Loucy (cell line): Measurements from ENCODE around the gene FAM120B.

Source experiments
- H2AFZ ChIP-seq: fragments of 200-600 bp; sonication (generic); 2 replicates; pipeline ENCODE4 v1.6.0; 2016; ENCODE audit warnings: antibody characterized with exemption, mild to moderate bottlenecking, low read length, moderate library complexity
- H3F3A ChIP-seq: fragments of 200-600 bp; 2 replicates; pipeline ENCODE4 v1.6.0; 2016; ENCODE audit warnings: antibody characterized with exemption, low read depth, mild to moderate bottlenecking
- H3K27me3 ChIP-seq: fragments of 200-600 bp; sonication (generic); 2 replicates; pipeline ENCODE4 v1.6.1; 2014; ENCODE audit warnings: low read length, mild to moderate bottlenecking; ENCODE audit not compliant: insufficient read depth, poor library complexity, severe bottlenecking
- H3K36me3 ChIP-seq: fragments of 200-600 bp; sonication (generic); 2 replicates; pipeline ENCODE4 v1.6.1; 2016; ENCODE audit warnings: low read length; ENCODE audit not compliant: insufficient read depth
- H3K4me1 ChIP-seq: fragments of 200-600 bp; sonication (generic); 2 replicates; pipeline ENCODE4 v1.5.1; 2014; ENCODE audit warnings: low read length, mild to moderate bottlenecking; ENCODE audit not compliant: insufficient read depth, poor library complexity, severe bottlenecking
- H3K4me2 ChIP-seq: fragments of 200-600 bp; sonication (generic); 2 replicates; pipeline ENCODE4 v1.6.0; 2014; ENCODE audit warnings: antibody characterized with exemption, low read length, low read depth, mild to moderate bottlenecking; ENCODE audit not compliant: poor library complexity, severe bottlenecking
- H3K4me3 ChIP-seq: fragments of 200-600 bp; sonication (generic); 2 replicates; pipeline ENCODE4 v1.5.1; 2014; ENCODE audit warnings: low read length, mild to moderate bottlenecking, mixed read lengths; ENCODE audit not compliant: poor library complexity, severe bottlenecking
- H3K79me2 ChIP-seq: fragments of 200-600 bp; sonication (generic); 2 replicates; pipeline ENCODE4 v1.6.1; 2014; ENCODE audit warnings: low read length; ENCODE audit not compliant: insufficient read depth
- H3K9ac ChIP-seq: fragments of 200-600 bp; sonication (generic); 2 replicates; pipeline ENCODE4 v1.6.0; 2014; ENCODE audit warnings: mild to moderate bottlenecking, low read depth, low read length, moderate library complexity; ENCODE audit not compliant: poor library complexity, severe bottlenecking
- H3K9me2 ChIP-seq: fragments of 200-600 bp; sonication (generic); replicated peaks from 2 replicates; pipeline ENCODE4 v1.6.1; 2016; ENCODE audit warnings: low read depth, low read length, mixed read lengths
- H3K9me3 ChIP-seq: fragments of 200-600 bp; sonication (generic); 2 replicates; pipeline ENCODE4 v1.6.1; 2014; ENCODE audit warnings: mild to moderate bottlenecking, antibody characterized with exemption, low read length, low read depth; ENCODE audit not compliant: insufficient read depth
- H4K20me1 ChIP-seq: fragments of 200-600 bp; sonication (generic); 2 replicates; pipeline ENCODE4 v1.6.0; 2014; ENCODE audit warnings: antibody characterized with exemption, low read length, mild to moderate bottlenecking; ENCODE audit not compliant: insufficient read depth, poor library complexity, severe bottlenecking
- CTCF ChIP-seq: fragments of 200-600 bp; sonication (generic); conservative IDR thresholded peaks from 2 replicates; pipeline ENCODE4 v1.5.1; 2014; ENCODE audit warnings: mild to moderate bottlenecking, antibody characterized with exemption, low read length
- EZH2phosphoT487 ChIP-seq: fragments of 200-600 bp; IDR thresholded peaks from 2 replicates; pipeline ENCODE4 v1.6.1; 2018; ENCODE audit warnings: antibody characterized with exemption, mild to moderate bottlenecking, moderate library complexity, borderline replicate concordance

The FAM120B gene

GRCh38 chr6:170270984-170271593 lies 35.5 kb upstream of the FAM120B start:
- no peaks in the 10 kb centered on the region for H4K20me1 ChIP-seq
- peak overlapping the region; percentile 81 for H2AFZ ChIP-seq
- peak overlapping the region; percentile 74 for H3K9ac ChIP-seq
- H3K9me3 ChIP-seq = no peaks in the 10 kb centered on the region
- H3K27me3 ChIP-seq = no peaks in the 10 kb centered on the region
- peak overlapping the region; percentile 80 for H3K4me2 ChIP-seq
- H3K4me1 ChIP-seq = peaks cover 17% of the 10 kb centered on the region
- H3K9me2 ChIP-seq = no peaks in the 10 kb centered on the region
- H3K36me3 ChIP-seq = no peaks in the 10 kb centered on the region
- no peak for TF ChIP-seq CTCF
- H3K79me2 ChIP-seq = no peaks in the 10 kb centered on the region
- no peaks in the 10 kb centered on the region for H3F3A ChIP-seq
- H3K4me3 ChIP-seq = peak overlapping the region; percentile 74

GRCh38 chr6:170271771-170272314 lies 34.7 kb upstream of the FAM120B start:
- H3K4me1 ChIP-seq = peaks cover 17% of the 10 kb centered on the region
- peak overlapping the region; percentile 81 for H2AFZ ChIP-seq
- H3K9ac ChIP-seq = peak overlapping the region; percentile 74
- no peaks in the 10 kb centered on the region for H3K9me2 ChIP-seq
- TF ChIP-seq EZH2phosphoT487 (no peak), CTCF (no peak)
- H3K27me3 ChIP-seq = no peaks in the 10 kb centered on the region
- H3K4me2 ChIP-seq = peak overlapping the region; percentile 80
- peak overlapping the region; percentile 74 for H3K4me3 ChIP-seq
- no peaks in the 10 kb centered on the region for H3K79me2 ChIP-seq
- no peaks in the 10 kb centered on the region for H3K9me3 ChIP-seq
- H3K36me3 ChIP-seq = no peaks in the 10 kb centered on the region
- no peaks in the 10 kb centered on the region for H3F3A ChIP-seq
- H4K20me1 ChIP-seq = no peaks in the 10 kb centered on the region

- Histone ChIP-seq H3K9me2 (no peaks in the 10 kb centered on the region), H3K79me2 (no peaks in the 10 kb centered on the region), H3K27me3 (no peaks in the 10 kb centered on the region), H3F3A (no peaks in the 10 kb centered on the region), H4K20me1 (no peaks in the 10 kb centered on the region), H3K9ac (peak overlapping the region; percentile 74), H3K9me3 (no peaks in the 10 kb centered on the region), H3K4me3 (peak overlapping the region; percentile 74), H3K4me1 (peaks cover 19% of the 10 kb centered on the region), H3K4me2 (peak overlapping the region; percentile 80), H3K36me3 (no peaks in the 10 kb centered on the region), H2AFZ (peak overlapping the region; percentile 81)
- TF ChIP-seq CTCF (no peak), EZH2phosphoT487 (no peak)
Measured at GRCh38 chr6:170272341-170273065, 34.1 kb upstream of the FAM120B start.
